HepG2 (cell line): ENCODE data around the gene ESYT1. TPM values are rescaled to one million over a fixed set of nuclear protein-coding genes. Genes with fewer than 3 reads are reported as not detected.

Experiments
- ATAD3A ChIP-seq: sonication (generic); formaldehyde crosslinking; IDR thresholded peaks from 2 replicates; pipeline ENCODE4 v1.4.0; 2020; ENCODE audit warnings: missing genetic modification reagents
- BRCA1 ChIP-seq: sonication (generic); formaldehyde crosslinking; IDR thresholded peaks from 2 replicates; pipeline ENCODE4 v1.4.0; 2020; ENCODE audit warnings: missing genetic modification reagents
- CENPX ChIP-seq: sonication (generic); formaldehyde crosslinking; IDR thresholded peaks from 2 replicates; pipeline ENCODE4 v1.9.0; 2021; ENCODE audit warnings: mild to moderate bottlenecking, missing genetic modification reagents, moderate library complexity
- DRAP1 ChIP-seq: IDR thresholded peaks from 2 replicates; pipeline ENCODE4 v1.6.1; 2016; ENCODE audit warnings: missing genetic modification reagents, missing compliant biosample characterization
- ERF ChIP-seq: IDR thresholded peaks from 2 replicates; pipeline ENCODE4 v1.6.1; 2018; ENCODE audit warnings: missing biosample characterization, missing genetic modification reagents
- GFI1 ChIP-seq: sonication (generic); formaldehyde crosslinking; IDR thresholded peaks from 2 replicates; pipeline ENCODE4 v1.5.0; 2020; ENCODE audit warnings: missing genetic modification reagents, mild to moderate bottlenecking, borderline replicate concordance
- HNF4A ChIP-seq: sonication (generic); formaldehyde crosslinking; IDR thresholded peaks from 2 replicates; pipeline ENCODE4 v1.4.0; 2020; ENCODE audit warnings: missing genetic modification reagents
- RFX1 ChIP-seq: fragments of 450-650 bp; IDR thresholded peaks from 2 replicates; pipeline ENCODE4 v1.6.1; 2017
- SAFB2 ChIP-seq: sonication (generic); formaldehyde crosslinking; IDR thresholded peaks from 2 replicates; pipeline ENCODE4 v1.5.1; 2020; ENCODE audit warnings: missing genetic modification reagents, low read depth, mild to moderate bottlenecking, borderline replicate concordance
- SMAD3 ChIP-seq: sonication (generic); formaldehyde crosslinking; IDR thresholded peaks from 2 replicates; pipeline ENCODE4 v1.4.0; 2020; ENCODE audit warnings: missing genetic modification reagents
- TGIF2 ChIP-seq: IDR thresholded peaks from 2 replicates; pipeline ENCODE4 v1.6.1; 2016; ENCODE audit warnings: control low read depth, missing compliant biosample characterization
- U2AF1 ChIP-seq: fragments of 200-400 bp; formaldehyde crosslinking; optimal IDR thresholded peaks from 2 replicates; pipeline ENCODE3; 2017; ENCODE audit warnings: mild to moderate bottlenecking, low read depth, low read length
- ZBTB4 ChIP-seq: sonication (generic); formaldehyde crosslinking; IDR thresholded peaks from 2 replicates; pipeline ENCODE4 v1.4.0; 2020; ENCODE audit warnings: missing genetic modification reagents, mild to moderate bottlenecking, borderline replicate concordance
- ZHX1 ChIP-seq: sonication (generic); formaldehyde crosslinking; IDR thresholded peaks from 2 replicates; pipeline ENCODE4 v1.8.1; 2022; ENCODE audit warnings: low read depth, mild to moderate bottlenecking, missing genetic modification reagents
- ZNF253 ChIP-seq: sonication (generic); formaldehyde crosslinking; IDR thresholded peaks from 2 replicates; pipeline ENCODE4 v1.8.0; 2022; ENCODE audit warnings: mild to moderate bottlenecking, missing genetic modification reagents, borderline replicate concordance
- ZNF530 ChIP-seq: sonication (generic); formaldehyde crosslinking; IDR thresholded peaks from 2 replicates; pipeline ENCODE4 v1.5.0; 2020; ENCODE audit warnings: low read depth, mild to moderate bottlenecking, missing genetic modification reagents
- ZNF713 ChIP-seq: sonication (generic); formaldehyde crosslinking; IDR thresholded peaks from 2 replicates; pipeline ENCODE4 v1.4.0; 2020; ENCODE audit warnings: mild to moderate bottlenecking, missing genetic modification reagents
- ZNF737 ChIP-seq: sonication (generic); formaldehyde crosslinking; IDR thresholded peaks from 2 replicates; pipeline ENCODE4 v1.5.0; 2020; ENCODE audit warnings: missing genetic modification reagents, mild to moderate bottlenecking, borderline replicate concordance
- ZNF776 ChIP-seq: sonication (generic); formaldehyde crosslinking; IDR thresholded peaks from 2 replicates; pipeline ENCODE4 v1.4.0; 2020; ENCODE audit warnings: mild to moderate bottlenecking, missing genetic modification reagents
- ZNF816 ChIP-seq: sonication (generic); formaldehyde crosslinking; IDR thresholded peaks from 2 replicates; pipeline ENCODE4 v1.8.0; 2022; ENCODE audit warnings: missing genetic modification reagents, mild to moderate bottlenecking, borderline replicate concordance
- ZSCAN20 ChIP-seq: sonication (generic); formaldehyde crosslinking; IDR thresholded peaks from 2 replicates; pipeline ENCODE4 v1.4.0; 2020; ENCODE audit warnings: missing genetic modification reagents, mild to moderate bottlenecking, borderline replicate concordance
- polyA plus RNA-seq, 8 experiments: library from polyadenylated mRNA; depleted of rRNA in 3 of 8; stranded (reverse) in 7 of 8; unstranded in 1 of 8; fragments of >200 nt; fragmentation: Illumina TruSeq in 4 of 8; extraction: Trizol in 4 of 8; gene quantifications; 2 replicates each; pipeline versions ENCODE4 v1.2.1 to v1.2.3, GENCODE V29; 2011 to 2016; ENCODE audit warnings: low read depth in 4 of 8, missing spikeins in 1 of 8, mixed read lengths in 1 of 8; ENCODE audit not compliant: insufficient read depth in 1 of 8
- total RNA-seq, 5 experiments: library from RNA; depleted of rRNA; stranded (reverse); fragments of >200 nt; fragmentation: Illumina TruSeq; extraction: Trizol; gene quantifications; 2 replicates each; pipeline ENCODE4 v1.2.3, GENCODE V29; 2016; ENCODE audit warnings: low read depth in 1 of 5
- TF ChIP-seq, protein P1 (sequence below): fragments of 450-650 bp; IDR thresholded peaks from 2 replicates; pipeline ENCODE4 v1.6.1; 2016

The ESYT1 gene
- total and polyA plus RNA-seq, 2 of the 13 experiments (the other 11 are each of a cell fraction or from before 2014, with no cell fraction given), result 66.9 to 71.0 TPM

- no peak for TF ChIP-seq U2AF1
- no peak for TF ChIP-seq BRCA1
- no peak; the same call in 1 of the 2 replicates for TF ChIP-seq ZNF530 (CRISPR knock-in tag)
- peak; percentile 74; the same call in 1 of the 2 replicates for TF ChIP-seq SMAD3 (CRISPR knock-in tag)
- peak; percentile 36; the same call in 1 of the 2 replicates for TF ChIP-seq ZHX1
- TF ChIP-seq GFI1 (CRISPR knock-in tag), result peak; percentile 36; the same call in 1 of the 2 replicates
- peak; percentile 70; the same call in 1 of the 2 replicates for TF ChIP-seq ZBTB4
- no peak for TF ChIP-seq CENPX
- 0 out of 2 replicates have a peak, but pooled peaks have one; percentile 48 for TF ChIP-seq ZSCAN20 (CRISPR knock-in tag)
- no peak for TF ChIP-seq ZNF713 (CRISPR knock-in tag)
- TF ChIP-seq DRAP1 (CRISPR knock-in tag), result 0 out of 2 replicates have a peak, but pooled peaks have one; percentile 27
- TF ChIP-seq ZNF737 (CRISPR knock-in tag), result no peak
- TF ChIP-seq, protein P1, sequence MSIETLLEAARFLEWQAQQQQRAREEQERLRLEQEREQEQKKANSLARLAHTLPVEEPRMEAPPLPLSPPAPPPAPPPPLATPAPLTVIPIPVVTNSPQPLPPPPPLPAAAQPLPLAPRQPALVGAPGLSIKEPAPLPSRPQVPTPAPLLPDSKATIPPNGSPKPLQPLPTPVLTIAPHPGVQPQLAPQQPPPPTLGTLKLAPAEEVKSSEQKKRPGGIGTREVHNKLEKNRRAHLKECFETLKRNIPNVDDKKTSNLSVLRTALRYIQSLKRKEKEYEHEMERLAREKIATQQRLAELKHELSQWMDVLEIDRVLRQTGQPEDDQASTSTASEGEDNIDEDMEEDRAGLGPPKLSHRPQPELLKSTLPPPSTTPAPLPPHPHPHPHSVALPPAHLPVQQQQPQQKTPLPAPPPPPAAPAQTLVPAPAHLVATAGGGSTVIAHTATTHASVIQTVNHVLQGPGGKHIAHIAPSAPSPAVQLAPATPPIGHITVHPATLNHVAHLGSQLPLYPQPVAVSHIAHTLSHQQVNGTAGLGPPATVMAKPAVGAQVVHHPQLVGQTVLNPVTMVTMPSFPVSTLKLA, result no peak
- no peak for TF ChIP-seq TGIF2
- TF ChIP-seq SAFB2, result 0 out of 2 replicates have a peak, but pooled peaks have one; percentile 73
- peak; percentile 35; the same call in 1 of the 2 replicates for TF ChIP-seq ZNF816 (CRISPR knock-in tag)
- TF ChIP-seq ERF (CRISPR knock-in tag), result no peak; the same call in 1 of the 2 replicates
- TF ChIP-seq RFX1, result no peak
- TF ChIP-seq ZNF776 (CRISPR knock-in tag), result peak; percentile 1; the same call in 1 of the 2 replicates
- 0 out of 2 replicates have a peak, but pooled peaks have one; percentile 3 for TF ChIP-seq HNF4A
- TF ChIP-seq ATAD3A (CRISPR knock-in tag), result no peak
- TF ChIP-seq ZNF253 (CRISPR knock-in tag), result no peak
Measured at GRCh38 chr12:56078931-56079722, 48.9 kb upstream of the ESYT1 start (continued).
